Activated CD8-positive, alpha-beta memory T cell treated with anti-CD3 and anti-CD28 coated beads, Interleukin-2, amount 50 U/mL, for 4 hours (primary cell): Measurements from ENCODE around the gene DROSHA.
"Not testable (repeated sequence)": the region's sequence is repeated elsewhere in the genome, so short reads cannot be mapped to it uniquely, and the experiment has no call there.

Experiments used
- DNase-seq: peaks from one replicate; pipeline ENCODE4 v3.0.0-alpha.2; 2020

Gene DROSHA

GRCh38 chr5:31372124-31372523 lies 159.8 kb downstream of the DROSHA start:
- no peak for DNase-seq

- DNase-seq: no peak
Observed at GRCh38 chr5:31366941-31367340, 165.0 kb downstream of the DROSHA start.

GRCh38 chr5:31365776-31366175 lies 166.1 kb downstream of the DROSHA start:
- DNase-seq: no peak

GRCh38 chr5:31364881-31365636 lies 166.8 kb downstream of the DROSHA start:
- no peak for DNase-seq

GRCh38 chr5:31362931-31363568 lies 168.8 kb downstream of the DROSHA start:
- no peak for DNase-seq

GRCh38 chr5:31362529-31362900 lies 169.4 kb downstream of the DROSHA start:
- DNase-seq: no peak

- DNase-seq: not testable (repeated sequence)
Observed at GRCh38 chr5:31361704-31362528, 170.0 kb downstream of the DROSHA start.

- DNase-seq: no peak
Observed at GRCh38 chr5:31361234-31361633, 170.7 kb downstream of the DROSHA start.

GRCh38 chr5:31359839-31360238 lies 172.1 kb downstream of the DROSHA start:
- DNase-seq: no peak

- no peak for DNase-seq
Observed at GRCh38 chr5:31357038-31357437, 174.9 kb downstream of the DROSHA start.

- no peak for DNase-seq
Observed at GRCh38 chr5:31355337-31355736, 176.6 kb downstream of the DROSHA start.
